ENCODE measurements around the gene CELA1. TPM values are rescaled to one million over a fixed set of nuclear protein-coding genes. Genes with fewer than 3 reads are reported as not detected.

The CELA1 gene
- total RNA-seq, 1 donor from 2014 or later: not detected

- Histone ChIP-seq H3K36me3 (ENCODE audit: insufficient read depth, low read length) (no peaks in the 10 kb centered on the region), H3K4me2 (ENCODE audit: low read length) (no peak overlapping the region), H3K4me1 (ENCODE audit: insufficient read depth, low read length) (peaks cover 17% of the 10 kb centered on the region), H3K27me3 (ENCODE audit: insufficient read depth, low read length) (no peaks in the 10 kb centered on the region), H3K9me3 (ENCODE audit: insufficient read depth, low read depth, low read length) (no peaks in the 10 kb centered on the region), H4K20me1 (ENCODE audit: insufficient read depth, low read length) (no peaks in the 10 kb centered on the region), H3K27ac (ENCODE audit: low read depth, low read length) (no peak overlapping the region), H3K79me2 (ENCODE audit: insufficient read depth, low read length) (no peaks in the 10 kb centered on the region), H2AFZ (ENCODE audit: low read depth, low read length) (no peak overlapping the region), H3K9ac (ENCODE audit: low read length) (no peak overlapping the region), H3K4me3 (ENCODE audit: insufficient read depth, low read depth, low read length) (no peak overlapping the region)
- no peak for TF ChIP-seq EZH2 (IDR thresholded peaks at IDR 0.05; ENCODE audit: insufficient read depth, low read length)
- TF ChIP-seq, protein P1, sequence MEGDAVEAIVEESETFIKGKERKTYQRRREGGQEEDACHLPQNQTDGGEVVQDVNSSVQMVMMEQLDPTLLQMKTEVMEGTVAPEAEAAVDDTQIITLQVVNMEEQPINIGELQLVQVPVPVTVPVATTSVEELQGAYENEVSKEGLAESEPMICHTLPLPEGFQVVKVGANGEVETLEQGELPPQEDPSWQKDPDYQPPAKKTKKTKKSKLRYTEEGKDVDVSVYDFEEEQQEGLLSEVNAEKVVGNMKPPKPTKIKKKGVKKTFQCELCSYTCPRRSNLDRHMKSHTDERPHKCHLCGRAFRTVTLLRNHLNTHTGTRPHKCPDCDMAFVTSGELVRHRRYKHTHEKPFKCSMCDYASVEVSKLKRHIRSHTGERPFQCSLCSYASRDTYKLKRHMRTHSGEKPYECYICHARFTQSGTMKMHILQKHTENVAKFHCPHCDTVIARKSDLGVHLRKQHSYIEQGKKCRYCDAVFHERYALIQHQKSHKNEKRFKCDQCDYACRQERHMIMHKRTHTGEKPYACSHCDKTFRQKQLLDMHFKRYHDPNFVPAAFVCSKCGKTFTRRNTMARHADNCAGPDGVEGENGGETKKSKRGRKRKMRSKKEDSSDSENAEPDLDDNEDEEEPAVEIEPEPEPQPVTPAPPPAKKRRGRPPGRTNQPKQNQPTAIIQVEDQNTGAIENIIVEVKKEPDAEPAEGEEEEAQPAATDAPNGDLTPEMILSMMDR (IDR thresholded peaks at IDR 0.05; ENCODE audit: insufficient read depth, low read depth, low read length): no peak
- DNase-seq (ENCODE audit: low read depth) (no peak), FAIRE-seq (no peak)
- Mint-ChIP-seq H3K9me3 (ENCODE audit: unreplicated experiment) (peaks cover 2% of the 10 kb centered on the region), H3K27ac (ENCODE audit: unreplicated experiment) (no peak overlapping the region), H3K4me1 (ENCODE audit: low read depth, unreplicated experiment) (peaks cover 15% of the 10 kb centered on the region), H3K4me3 (ENCODE audit: unreplicated experiment) (no peak overlapping the region), H3K27me3 (ENCODE audit: low read depth, unreplicated experiment) (peaks cover 3% of the 10 kb centered on the region), H3K36me3 (ENCODE audit: low read depth, unreplicated experiment) (peaks cover 13% of the 10 kb centered on the region)
These were observed 35.7 kb upstream of the CELA1 start for GRCh38 chr12:51382173-51382572.

DNA sequence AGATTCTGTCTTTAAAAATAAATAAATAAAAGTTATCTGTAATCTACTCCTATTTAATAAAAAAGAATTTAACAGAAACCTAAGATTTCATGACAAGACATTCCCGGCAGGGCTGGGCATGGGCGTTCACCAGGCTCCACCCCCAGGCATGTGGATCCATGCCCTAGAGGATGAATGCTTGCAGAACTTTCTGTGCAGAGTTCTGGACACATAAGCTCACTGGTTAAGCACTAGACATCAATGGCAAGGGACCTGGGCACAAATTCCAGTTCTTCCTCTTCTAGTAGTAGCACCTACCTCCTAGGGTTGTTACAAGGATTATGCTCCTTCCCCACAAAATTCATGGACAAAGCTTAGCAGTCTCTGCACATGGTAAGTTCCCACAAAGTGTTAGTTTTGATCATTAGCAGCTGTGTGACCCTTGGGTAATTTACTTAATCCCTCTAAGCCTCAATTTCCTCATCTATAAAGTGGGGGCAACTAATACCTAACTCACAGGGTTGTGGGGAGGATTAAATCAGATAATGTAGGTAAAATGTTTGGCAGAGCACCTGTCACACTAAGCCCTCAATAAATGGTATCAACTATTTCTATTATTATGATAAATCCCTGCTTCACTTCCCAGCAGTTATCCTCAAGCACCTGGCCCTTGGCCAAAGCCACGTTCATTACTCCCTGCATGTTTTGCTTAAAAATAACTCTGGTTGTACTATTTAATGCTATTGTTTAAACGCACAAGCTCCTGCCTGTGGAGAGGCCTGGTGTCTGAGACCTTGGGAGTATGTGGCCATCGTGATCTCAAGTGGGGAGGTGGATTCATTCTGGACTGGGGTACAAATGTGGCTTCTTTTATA lies 35.0 kb upstream of the CELA1 start:
- Histone ChIP-seq H3K4me2 (ENCODE audit: low read length) (no peak overlapping the region), H3K27me3 (ENCODE audit: insufficient read depth, low read length) (no peaks in the 10 kb centered on the region), H3K4me3 (ENCODE audit: insufficient read depth, low read depth, low read length) (no peak overlapping the region), H4K20me1 (ENCODE audit: insufficient read depth, low read length) (no peaks in the 10 kb centered on the region), H2AFZ (ENCODE audit: low read depth, low read length) (no peak overlapping the region), H3K4me1 (ENCODE audit: insufficient read depth, low read length) (peaks cover 17% of the 10 kb centered on the region), H3K9ac (ENCODE audit: low read length) (no peak overlapping the region), H3K9me3 (ENCODE audit: insufficient read depth, low read depth, low read length) (no peaks in the 10 kb centered on the region), H3K79me2 (ENCODE audit: insufficient read depth, low read length) (no peaks in the 10 kb centered on the region), H3K27ac (ENCODE audit: low read depth, low read length) (no peak overlapping the region), H3K36me3 (ENCODE audit: insufficient read depth, low read length) (no peaks in the 10 kb centered on the region)
- peaks cover 2% of the 10 kb centered on the region for H3K9me3 Mint-ChIP-seq (ENCODE audit: unreplicated experiment)
- no peak overlapping the region for H3K4me3 Mint-ChIP-seq (ENCODE audit: unreplicated experiment)
- FAIRE-seq: no peak
- TF ChIP-seq, protein P1 (IDR thresholded peaks at IDR 0.05; ENCODE audit: insufficient read depth, low read depth, low read length): no peak
- no peak for TF ChIP-seq EZH2 (IDR thresholded peaks at IDR 0.05; ENCODE audit: insufficient read depth, low read length)
- H3K36me3 Mint-ChIP-seq (ENCODE audit: low read depth, unreplicated experiment): peaks cover 13% of the 10 kb centered on the region
- peaks cover 13% of the 10 kb centered on the region for H3K4me1 Mint-ChIP-seq (ENCODE audit: low read depth, unreplicated experiment)
- no peak overlapping the region for H3K27ac Mint-ChIP-seq (ENCODE audit: unreplicated experiment)
- peaks cover 3% of the 10 kb centered on the region for H3K27me3 Mint-ChIP-seq (ENCODE audit: low read depth, unreplicated experiment)
- peak; percentile 55 for DNase-seq (ENCODE audit: low read depth)

- no peaks in the 10 kb centered on the region for H4K20me1 ChIP-seq (ENCODE audit: insufficient read depth, low read length)
- no peak overlapping the region for H3K4me3 Mint-ChIP-seq (ENCODE audit: unreplicated experiment)
- no peaks in the 10 kb centered on the region for H3K9me3 ChIP-seq (ENCODE audit: insufficient read depth, low read depth, low read length)
- TF ChIP-seq, protein P1 (IDR thresholded peaks at IDR 0.05; ENCODE audit: insufficient read depth, low read depth, low read length): no peak
- TF ChIP-seq EZH2 (IDR thresholded peaks at IDR 0.05; ENCODE audit: insufficient read depth, low read length): no peak
- H3K27ac Mint-ChIP-seq (ENCODE audit: unreplicated experiment): no peak overlapping the region
- H3K27me3 Mint-ChIP-seq (ENCODE audit: low read depth, unreplicated experiment): peaks cover 3% of the 10 kb centered on the region
- H3K9me3 Mint-ChIP-seq (ENCODE audit: unreplicated experiment): peaks cover 2% of the 10 kb centered on the region
- H3K79me2 ChIP-seq (ENCODE audit: insufficient read depth, low read length): no peaks in the 10 kb centered on the region
- H3K4me1 ChIP-seq (ENCODE audit: insufficient read depth, low read length): peaks cover 19% of the 10 kb centered on the region
- H3K36me3 Mint-ChIP-seq (ENCODE audit: low read depth, unreplicated experiment): peaks cover 17% of the 10 kb centered on the region
- no peak overlapping the region for H3K9ac ChIP-seq (ENCODE audit: low read length)
- no peak for DNase-seq (ENCODE audit: low read depth)
- no peak for FAIRE-seq
- no peaks in the 10 kb centered on the region for H3K36me3 ChIP-seq (ENCODE audit: insufficient read depth, low read length)
- peaks cover 13% of the 10 kb centered on the region for H3K4me1 Mint-ChIP-seq (ENCODE audit: low read depth, unreplicated experiment)
- no peak overlapping the region for H3K27ac ChIP-seq (ENCODE audit: low read depth, low read length)
- H3K27me3 ChIP-seq (ENCODE audit: insufficient read depth, low read length): no peaks in the 10 kb centered on the region
- no peak overlapping the region for H3K4me2 ChIP-seq (ENCODE audit: low read length)
- no peak overlapping the region for H3K4me3 ChIP-seq (ENCODE audit: insufficient read depth, low read depth, low read length)
- H2AFZ ChIP-seq (ENCODE audit: low read depth, low read length): no peak overlapping the region
These were observed 33.1 kb upstream of the CELA1 start for GRCh38 chr12:51379571-51379970.
